SK-N-SH treated with all-trans-retinoic acid at 6 μM for 48 hours (cell line): Measurements from ENCODE around the gene WDR48.

Experiments used
- ATAC-seq: fragments of 200-7000 bp; cut with Tn5 transposase; 3 replicates; pipeline ENCODE4 v1.9.1; 2020; ENCODE audit warnings: mild to moderate bottlenecking, moderate library complexity
- ARNTL ChIP-seq: fragments of 450-650 bp; formaldehyde crosslinking; IDR thresholded peaks from 2 replicates; pipeline ENCODE4 v1.5.0; 2020; ENCODE audit warnings: low read depth, mild to moderate bottlenecking, moderate library complexity, borderline replicate concordance
- BACH2 ChIP-seq: fragments of 250-450 bp; sonication (Bioruptor Pico); IDR thresholded peaks from 2 replicates; pipeline ENCODE4 v1.9.0; 2021; ENCODE audit warnings: mild to moderate bottlenecking, borderline replicate concordance
- CSDC2 ChIP-seq: fragments of 250-450 bp; sonication (Bioruptor Pico); IDR thresholded peaks from 2 replicates; pipeline ENCODE4 v1.5.0; 2020; ENCODE audit warnings: mild to moderate bottlenecking, moderate library complexity
- ESRRG ChIP-seq: fragments of 250-450 bp; sonication (Bioruptor Pico); IDR thresholded peaks from 2 replicates; pipeline ENCODE4 v1.6.1; 2021; ENCODE audit warnings: mild to moderate bottlenecking
- GLIS3 ChIP-seq: fragments of 250-450 bp; sonication (Bioruptor Pico); IDR thresholded peaks from 2 replicates; pipeline ENCODE4 v1.5.0; 2020; ENCODE audit warnings: mild to moderate bottlenecking, moderate library complexity
- ISL1 ChIP-seq: fragments of 250-450 bp; sonication (Bioruptor Pico); IDR thresholded peaks from 2 replicates; pipeline ENCODE4 v2.1.2; 2022; ENCODE audit warnings: mild to moderate bottlenecking, moderate library complexity
- PPARA ChIP-seq: fragments of 250-450 bp; sonication (Bioruptor Pico); IDR thresholded peaks from 2 replicates; pipeline ENCODE4 v1.5.0; 2020; ENCODE audit warnings: mild to moderate bottlenecking, borderline replicate concordance
- RARB ChIP-seq: fragments of 250-450 bp; sonication (Bioruptor Pico); IDR thresholded peaks from 2 replicates; pipeline ENCODE4 v1.8.0; 2021; ENCODE audit warnings: mild to moderate bottlenecking, moderate library complexity
- TCF4 ChIP-seq: fragments of 250-450 bp; sonication (Bioruptor Pico); IDR thresholded peaks from 2 replicates; pipeline ENCODE4 v1.8.0; 2021; ENCODE audit warnings: mild to moderate bottlenecking, moderate library complexity, borderline replicate concordance
- TOX ChIP-seq: fragments of 250-450 bp; sonication (Bioruptor Pico); IDR thresholded peaks from 2 replicates; pipeline ENCODE4 v1.8.0; 2021; ENCODE audit warnings: mild to moderate bottlenecking, moderate library complexity, borderline replicate concordance
- ZC3H10 ChIP-seq: fragments of 250-450 bp; sonication (Bioruptor Pico); IDR thresholded peaks from 2 replicates; pipeline ENCODE4 v1.5.1; 2021; ENCODE audit warnings: mild to moderate bottlenecking, moderate library complexity
- ZFP3 ChIP-seq: fragments of 250-450 bp; sonication (Bioruptor Pico); IDR thresholded peaks from 2 replicates; pipeline ENCODE4 v1.5.0; 2020; ENCODE audit warnings: mild to moderate bottlenecking, moderate library complexity
- ZFP30 ChIP-seq: fragments of 450-650 bp; formaldehyde crosslinking; IDR thresholded peaks from 2 replicates; pipeline ENCODE4 v1.5.0; 2022; ENCODE audit warnings: mild to moderate bottlenecking, moderate library complexity
- ZNF565 ChIP-seq: fragments of 450-650 bp; formaldehyde crosslinking; conservative IDR thresholded peaks from 2 replicates; pipeline ENCODE4 v1.5.0; 2020; ENCODE audit warnings: low read depth, mild to moderate bottlenecking, moderate library complexity
- ZNF70 ChIP-seq: fragments of 450-650 bp; formaldehyde crosslinking; IDR thresholded peaks from 2 replicates; pipeline ENCODE4 v1.5.0; 2020; ENCODE audit warnings: mild to moderate bottlenecking, moderate library complexity
- ZNF8 ChIP-seq: fragments of 450-650 bp; formaldehyde crosslinking; IDR thresholded peaks from 2 replicates; pipeline ENCODE4 v1.5.0; 2020; ENCODE audit warnings: mild to moderate bottlenecking, moderate library complexity
- TF ChIP-seq, protein P1 (sequence below): fragments of 250-450 bp; sonication (Bioruptor Pico); IDR thresholded peaks from 2 replicates; pipeline ENCODE4 v1.5.0; 2020; ENCODE audit warnings: mild to moderate bottlenecking, moderate library complexity
- TF ChIP-seq, protein P2 (sequence below): fragments of 250-450 bp; sonication (Bioruptor Pico); IDR thresholded peaks from 2 replicates; pipeline ENCODE4 v1.5.1; 2021; ENCODE audit warnings: mild to moderate bottlenecking, moderate library complexity
- TF ChIP-seq, protein P3 (sequence below): fragments of 250-450 bp; sonication (Bioruptor Pico); IDR thresholded peaks from 2 replicates; pipeline ENCODE4 v1.5.1; 2020; ENCODE audit warnings: low read depth, mild to moderate bottlenecking, moderate library complexity
- TF ChIP-seq, protein P4 (sequence below): fragments of 250-450 bp; sonication (Bioruptor Pico); IDR thresholded peaks from 2 replicates; pipeline ENCODE4 v1.8.0; 2021; ENCODE audit warnings: low read depth, mild to moderate bottlenecking, moderate library complexity, borderline replicate concordance
- TF ChIP-seq, protein P5 (sequence below): fragments of 250-450 bp; sonication (Bioruptor Pico); IDR thresholded peaks from 2 replicates; pipeline ENCODE4 v1.8.0; 2020; ENCODE audit warnings: mild to moderate bottlenecking, moderate library complexity, borderline replicate concordance

Gene WDR48

DNA sequence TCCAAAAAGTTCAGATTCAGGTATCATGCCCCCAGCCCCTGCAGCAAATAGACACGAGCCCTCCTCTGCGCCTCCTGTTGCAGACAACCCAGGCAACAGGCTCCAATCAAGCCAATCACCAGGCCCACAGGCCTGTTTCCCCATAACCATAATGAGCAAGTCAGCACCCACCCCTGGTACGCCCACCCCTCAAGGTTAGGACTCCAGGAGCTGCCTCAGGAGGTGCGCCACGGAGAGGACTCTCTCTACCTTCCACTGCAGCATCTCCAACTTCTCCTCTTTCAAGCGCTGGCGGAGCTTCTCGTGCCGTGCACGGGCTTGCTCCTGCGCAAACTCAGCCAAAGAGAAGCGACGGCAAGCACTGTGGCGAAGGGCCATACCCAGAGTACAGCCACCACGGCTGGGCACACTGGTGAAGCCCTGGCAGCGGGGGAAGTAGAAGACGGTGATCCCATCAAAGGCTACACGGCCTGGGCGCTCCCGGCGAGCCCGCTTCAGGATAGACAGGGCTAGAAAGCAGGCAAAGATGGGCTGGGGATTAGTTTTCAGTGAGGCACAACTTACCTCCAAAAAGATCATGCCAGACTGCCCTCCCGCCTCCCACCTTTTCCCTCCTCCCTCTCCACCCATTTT is 93.0 kb downstream of the WDR48 start:
- ATAC-seq = no peak
- TF ChIP-seq ZNF8 (CRISPR knock-in tag) (no peak), ISL1 (CRISPR knock-in tag) (no peak), PPARA (no peak), ZFP30 (CRISPR knock-in tag) (no peak), GLIS3 (no peak), ESRRG (CRISPR knock-in tag) (no peak), CSDC2 (CRISPR knock-in tag) (no peak), ARNTL (no peak), BACH2 (CRISPR knock-in tag) (no peak), RARB (CRISPR knock-in tag) (no peak), ZNF565 (no peak), ZFP3 (CRISPR knock-in tag) (no peak)
- TF ChIP-seq, protein P1, sequence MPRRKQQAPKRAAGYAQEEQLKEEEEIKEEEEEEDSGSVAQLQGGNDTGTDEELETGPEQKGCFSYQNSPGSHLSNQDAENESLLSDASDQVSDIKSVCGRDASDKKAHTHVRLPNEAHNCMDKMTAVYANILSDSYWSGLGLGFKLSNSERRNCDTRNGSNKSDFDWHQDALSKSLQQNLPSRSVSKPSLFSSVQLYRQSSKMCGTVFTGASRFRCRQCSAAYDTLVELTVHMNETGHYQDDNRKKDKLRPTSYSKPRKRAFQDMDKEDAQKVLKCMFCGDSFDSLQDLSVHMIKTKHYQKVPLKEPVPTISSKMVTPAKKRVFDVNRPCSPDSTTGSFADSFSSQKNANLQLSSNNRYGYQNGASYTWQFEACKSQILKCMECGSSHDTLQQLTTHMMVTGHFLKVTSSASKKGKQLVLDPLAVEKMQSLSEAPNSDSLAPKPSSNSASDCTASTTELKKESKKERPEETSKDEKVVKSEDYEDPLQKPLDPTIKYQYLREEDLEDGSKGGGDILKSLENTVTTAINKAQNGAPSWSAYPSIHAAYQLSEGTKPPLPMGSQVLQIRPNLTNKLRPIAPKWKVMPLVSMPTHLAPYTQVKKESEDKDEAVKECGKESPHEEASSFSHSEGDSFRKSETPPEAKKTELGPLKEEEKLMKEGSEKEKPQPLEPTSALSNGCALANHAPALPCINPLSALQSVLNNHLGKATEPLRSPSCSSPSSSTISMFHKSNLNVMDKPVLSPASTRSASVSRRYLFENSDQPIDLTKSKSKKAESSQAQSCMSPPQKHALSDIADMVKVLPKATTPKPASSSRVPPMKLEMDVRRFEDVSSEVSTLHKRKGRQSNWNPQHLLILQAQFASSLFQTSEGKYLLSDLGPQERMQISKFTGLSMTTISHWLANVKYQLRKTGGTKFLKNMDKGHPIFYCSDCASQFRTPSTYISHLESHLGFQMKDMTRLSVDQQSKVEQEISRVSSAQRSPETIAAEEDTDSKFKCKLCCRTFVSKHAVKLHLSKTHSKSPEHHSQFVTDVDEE = no peak
- TF ChIP-seq, protein P2, sequence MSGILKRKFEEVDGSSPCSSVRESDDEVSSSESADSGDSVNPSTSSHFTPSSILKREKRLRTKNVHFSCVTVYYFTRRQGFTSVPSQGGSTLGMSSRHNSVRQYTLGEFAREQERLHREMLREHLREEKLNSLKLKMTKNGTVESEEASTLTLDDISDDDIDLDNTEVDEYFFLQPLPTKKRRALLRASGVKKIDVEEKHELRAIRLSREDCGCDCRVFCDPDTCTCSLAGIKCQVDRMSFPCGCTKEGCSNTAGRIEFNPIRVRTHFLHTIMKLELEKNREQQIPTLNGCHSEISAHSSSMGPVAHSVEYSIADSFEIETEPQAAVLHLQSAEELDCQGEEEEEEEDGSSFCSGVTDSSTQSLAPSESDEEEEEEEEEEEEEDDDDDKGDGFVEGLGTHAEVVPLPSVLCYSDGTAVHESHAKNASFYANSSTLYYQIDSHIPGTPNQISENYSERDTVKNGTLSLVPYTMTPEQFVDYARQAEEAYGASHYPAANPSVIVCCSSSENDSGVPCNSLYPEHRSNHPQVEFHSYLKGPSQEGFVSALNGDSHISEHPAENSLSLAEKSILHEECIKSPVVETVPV (CRISPR knock-in tag) = no peak
- TF ChIP-seq, protein P3, sequence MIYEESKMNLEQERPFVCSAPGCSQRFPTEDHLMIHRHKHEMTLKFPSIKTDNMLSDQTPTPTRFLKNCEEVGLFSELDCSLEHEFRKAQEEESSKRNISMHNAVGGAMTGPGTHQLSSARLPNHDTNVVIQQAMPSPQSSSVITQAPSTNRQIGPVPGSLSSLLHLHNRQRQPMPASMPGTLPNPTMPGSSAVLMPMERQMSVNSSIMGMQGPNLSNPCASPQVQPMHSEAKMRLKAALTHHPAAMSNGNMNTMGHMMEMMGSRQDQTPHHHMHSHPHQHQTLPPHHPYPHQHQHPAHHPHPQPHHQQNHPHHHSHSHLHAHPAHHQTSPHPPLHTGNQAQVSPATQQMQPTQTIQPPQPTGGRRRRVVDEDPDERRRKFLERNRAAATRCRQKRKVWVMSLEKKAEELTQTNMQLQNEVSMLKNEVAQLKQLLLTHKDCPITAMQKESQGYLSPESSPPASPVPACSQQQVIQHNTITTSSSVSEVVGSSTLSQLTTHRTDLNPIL = no peak
- TF ChIP-seq, protein P4, sequence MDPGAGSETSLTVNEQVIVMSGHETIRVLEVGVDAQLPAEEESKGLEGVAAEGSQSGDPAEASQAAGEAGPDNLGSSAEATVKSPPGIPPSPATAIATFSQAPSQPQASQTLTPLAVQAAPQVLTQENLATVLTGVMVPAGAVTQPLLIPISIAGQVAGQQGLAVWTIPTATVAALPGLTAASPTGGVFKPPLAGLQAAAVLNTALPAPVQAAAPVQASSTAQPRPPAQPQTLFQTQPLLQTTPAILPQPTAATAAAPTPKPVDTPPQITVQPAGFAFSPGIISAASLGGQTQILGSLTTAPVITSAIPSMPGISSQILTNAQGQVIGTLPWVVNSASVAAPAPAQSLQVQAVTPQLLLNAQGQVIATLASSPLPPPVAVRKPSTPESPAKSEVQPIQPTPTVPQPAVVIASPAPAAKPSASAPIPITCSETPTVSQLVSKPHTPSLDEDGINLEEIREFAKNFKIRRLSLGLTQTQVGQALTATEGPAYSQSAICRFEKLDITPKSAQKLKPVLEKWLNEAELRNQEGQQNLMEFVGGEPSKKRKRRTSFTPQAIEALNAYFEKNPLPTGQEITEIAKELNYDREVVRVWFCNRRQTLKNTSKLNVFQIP = no peak
- TF ChIP-seq, protein P5, sequence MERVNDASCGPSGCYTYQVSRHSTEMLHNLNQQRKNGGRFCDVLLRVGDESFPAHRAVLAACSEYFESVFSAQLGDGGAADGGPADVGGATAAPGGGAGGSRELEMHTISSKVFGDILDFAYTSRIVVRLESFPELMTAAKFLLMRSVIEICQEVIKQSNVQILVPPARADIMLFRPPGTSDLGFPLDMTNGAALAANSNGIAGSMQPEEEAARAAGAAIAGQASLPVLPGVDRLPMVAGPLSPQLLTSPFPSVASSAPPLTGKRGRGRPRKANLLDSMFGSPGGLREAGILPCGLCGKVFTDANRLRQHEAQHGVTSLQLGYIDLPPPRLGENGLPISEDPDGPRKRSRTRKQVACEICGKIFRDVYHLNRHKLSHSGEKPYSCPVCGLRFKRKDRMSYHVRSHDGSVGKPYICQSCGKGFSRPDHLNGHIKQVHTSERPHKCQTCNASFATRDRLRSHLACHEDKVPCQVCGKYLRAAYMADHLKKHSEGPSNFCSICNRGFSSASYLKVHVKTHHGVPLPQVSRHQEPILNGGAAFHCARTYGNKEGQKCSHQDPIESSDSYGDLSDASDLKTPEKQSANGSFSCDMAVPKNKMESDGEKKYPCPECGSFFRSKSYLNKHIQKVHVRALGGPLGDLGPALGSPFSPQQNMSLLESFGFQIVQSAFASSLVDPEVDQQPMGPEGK (CRISPR knock-in tag) = no peak

DNA sequence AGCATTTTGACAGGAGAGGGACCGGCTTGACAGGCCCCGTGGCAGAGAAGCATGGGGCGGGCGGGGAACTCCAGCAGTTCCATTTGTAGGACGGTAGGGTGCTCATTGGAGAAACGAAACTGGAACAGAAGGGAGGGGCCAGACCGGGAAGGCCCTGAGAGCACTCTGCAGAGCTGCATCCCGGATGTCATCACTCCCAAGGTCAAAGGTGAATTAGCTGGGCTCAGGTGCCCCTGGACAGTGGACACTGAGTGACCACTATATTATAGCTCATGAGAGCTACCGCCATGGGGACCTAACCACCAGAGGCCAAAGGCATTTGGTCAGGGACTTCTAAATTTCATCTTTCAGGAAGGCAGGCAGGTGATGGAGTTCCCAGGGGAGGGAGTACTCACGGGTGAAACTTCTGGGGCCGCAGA is 94.3 kb downstream of the WDR48 start:
- ATAC-seq = no peak
- TF ChIP-seq, protein P4 = no peak
- no peak for TF ChIP-seq ZNF70
- TF ChIP-seq BACH2 (CRISPR knock-in tag) = no peak
- TF ChIP-seq, protein P5 (CRISPR knock-in tag) = no peak
- no peak for TF ChIP-seq ZC3H10 (CRISPR knock-in tag)
- no peak for TF ChIP-seq ARNTL
- no peak for TF ChIP-seq ZFP30 (CRISPR knock-in tag)
- no peak for TF ChIP-seq ESRRG (CRISPR knock-in tag)
- no peak for TF ChIP-seq TCF4
- TF ChIP-seq, protein P3 = no peak
- TF ChIP-seq PPARA = no peak
- TF ChIP-seq TOX (CRISPR knock-in tag) = no peak
- TF ChIP-seq, protein P1 = no peak
- TF ChIP-seq CSDC2 (CRISPR knock-in tag) = no peak
- TF ChIP-seq ISL1 (CRISPR knock-in tag) = no peak
- no peak for TF ChIP-seq ZNF8 (CRISPR knock-in tag)
